ENCODE data around the gene GRK5. TPM values are rescaled to one million over a fixed set of nuclear protein-coding genes. Genes with fewer than 3 reads are reported as not detected.

GRK5 gene
- total RNA-seq, 1 donor from 2014 or later = 68.7 TPM

DNA sequence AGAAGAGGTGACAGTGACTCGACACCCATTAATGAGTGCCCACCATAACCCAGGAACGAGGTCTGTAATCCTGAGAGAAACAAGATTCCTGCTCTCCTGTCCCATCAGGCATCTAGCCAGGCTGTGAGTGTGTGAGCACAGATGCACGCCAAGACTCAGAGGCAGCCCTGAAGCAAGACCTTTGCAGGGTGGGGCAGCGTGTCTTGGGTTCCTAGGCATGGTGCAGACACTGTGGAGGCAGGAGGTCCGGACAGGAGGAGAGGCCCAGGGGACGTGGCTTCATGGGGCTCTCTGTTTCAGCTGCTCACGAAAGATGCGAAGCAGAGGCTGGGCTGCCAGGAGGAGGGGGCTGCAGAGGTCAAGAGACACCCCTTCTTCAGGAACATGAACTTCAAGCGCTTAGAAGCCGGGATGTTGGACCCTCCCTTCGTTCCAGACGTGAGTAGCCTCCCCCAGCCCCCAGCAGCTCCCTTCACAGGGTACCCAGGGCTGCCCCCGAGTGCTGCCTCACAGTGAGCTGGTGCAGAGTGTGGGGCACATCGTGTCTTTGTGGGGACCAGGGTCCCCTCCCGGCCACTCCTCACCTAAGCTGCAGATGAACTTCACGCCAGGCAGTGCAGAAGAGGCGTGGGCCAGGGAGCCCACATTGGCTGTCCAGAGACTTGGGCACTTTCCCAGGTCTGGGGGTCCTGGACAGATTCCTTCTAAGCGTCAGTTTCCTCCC, 240.6 kb downstream of the GRK5 start:
- Histone ChIP-seq H3K9me3 (no peaks in the 10 kb centered on the region), H3K27me3 (ENCODE audit: low read depth) (no peaks in the 10 kb centered on the region), H3K36me3 (peaks cover 81% of the 10 kb centered on the region), H3K4me1 (peaks cover 15% of the 10 kb centered on the region), H3K4me3 (no peak overlapping the region), H3K27ac (no peak overlapping the region)
- TF ChIP-seq, protein P1, sequence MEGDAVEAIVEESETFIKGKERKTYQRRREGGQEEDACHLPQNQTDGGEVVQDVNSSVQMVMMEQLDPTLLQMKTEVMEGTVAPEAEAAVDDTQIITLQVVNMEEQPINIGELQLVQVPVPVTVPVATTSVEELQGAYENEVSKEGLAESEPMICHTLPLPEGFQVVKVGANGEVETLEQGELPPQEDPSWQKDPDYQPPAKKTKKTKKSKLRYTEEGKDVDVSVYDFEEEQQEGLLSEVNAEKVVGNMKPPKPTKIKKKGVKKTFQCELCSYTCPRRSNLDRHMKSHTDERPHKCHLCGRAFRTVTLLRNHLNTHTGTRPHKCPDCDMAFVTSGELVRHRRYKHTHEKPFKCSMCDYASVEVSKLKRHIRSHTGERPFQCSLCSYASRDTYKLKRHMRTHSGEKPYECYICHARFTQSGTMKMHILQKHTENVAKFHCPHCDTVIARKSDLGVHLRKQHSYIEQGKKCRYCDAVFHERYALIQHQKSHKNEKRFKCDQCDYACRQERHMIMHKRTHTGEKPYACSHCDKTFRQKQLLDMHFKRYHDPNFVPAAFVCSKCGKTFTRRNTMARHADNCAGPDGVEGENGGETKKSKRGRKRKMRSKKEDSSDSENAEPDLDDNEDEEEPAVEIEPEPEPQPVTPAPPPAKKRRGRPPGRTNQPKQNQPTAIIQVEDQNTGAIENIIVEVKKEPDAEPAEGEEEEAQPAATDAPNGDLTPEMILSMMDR (IDR thresholded peaks at IDR 0.05) = no peak
- ATAC-seq = no peak
- intact Hi-C loops (cut with DNase I) = no loop called here
- DNase-seq = peak; percentile 35

DNA sequence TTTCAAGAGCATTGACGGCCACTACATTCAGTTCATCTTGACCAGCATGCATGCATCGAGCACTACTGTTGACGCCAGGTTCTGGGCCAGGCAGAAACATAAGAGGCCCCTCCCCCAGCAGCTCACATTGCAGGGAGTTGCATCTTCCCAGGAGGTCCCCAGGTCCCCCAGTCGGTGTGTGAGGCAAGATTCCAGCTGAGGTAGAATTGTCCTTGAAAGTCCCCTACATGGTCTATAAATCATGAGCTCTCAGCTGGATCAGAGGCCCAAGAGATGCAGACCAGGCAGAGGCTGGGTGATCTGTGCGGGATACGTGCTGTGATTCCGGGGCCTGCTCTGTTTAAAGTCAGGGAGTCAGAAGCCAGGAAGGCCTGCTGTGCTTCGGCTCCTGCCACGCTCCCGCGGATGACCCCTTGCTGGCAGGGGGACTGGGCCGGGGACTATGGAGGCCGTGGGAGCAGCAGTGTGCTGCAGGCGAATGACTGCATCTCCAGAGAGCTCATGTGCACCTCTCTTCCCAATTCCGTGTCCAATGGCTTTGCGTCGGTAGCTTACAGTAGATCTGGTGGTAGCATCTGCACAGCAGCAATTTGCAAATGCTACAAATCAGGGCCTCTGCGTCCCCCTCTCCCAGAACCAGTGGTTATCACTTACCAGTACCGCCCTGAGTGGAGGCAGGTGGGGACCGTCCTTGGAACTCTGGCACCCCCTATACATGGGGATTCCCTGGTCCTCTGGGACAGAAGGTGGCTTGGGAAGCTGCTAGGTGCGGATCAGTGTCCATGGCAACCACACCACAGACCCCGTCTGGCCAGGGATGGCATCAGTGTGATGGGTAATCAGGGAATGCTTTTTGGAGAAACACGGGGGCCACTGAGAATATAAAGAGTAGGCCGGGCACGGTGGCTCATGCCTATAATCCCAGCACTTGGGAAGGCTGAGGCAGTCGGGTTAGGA, 241.5 kb downstream of the GRK5 start:
- Histone ChIP-seq H3K4me1 (peaks cover 15% of the 10 kb centered on the region), H3K27ac (peak overlapping the region; percentile 31), H3K27me3 (ENCODE audit: low read depth) (no peaks in the 10 kb centered on the region), H3K4me3 (no peak overlapping the region), H3K36me3 (peaks cover 83% of the 10 kb centered on the region), H3K9me3 (no peaks in the 10 kb centered on the region)
- peak; percentile 34 for DNase-seq
- TF ChIP-seq, protein P1 (IDR thresholded peaks at IDR 0.05) = no peak
- intact Hi-C loops (cut with DNase I) = no loop called here
- ATAC-seq = no peak

DNA sequence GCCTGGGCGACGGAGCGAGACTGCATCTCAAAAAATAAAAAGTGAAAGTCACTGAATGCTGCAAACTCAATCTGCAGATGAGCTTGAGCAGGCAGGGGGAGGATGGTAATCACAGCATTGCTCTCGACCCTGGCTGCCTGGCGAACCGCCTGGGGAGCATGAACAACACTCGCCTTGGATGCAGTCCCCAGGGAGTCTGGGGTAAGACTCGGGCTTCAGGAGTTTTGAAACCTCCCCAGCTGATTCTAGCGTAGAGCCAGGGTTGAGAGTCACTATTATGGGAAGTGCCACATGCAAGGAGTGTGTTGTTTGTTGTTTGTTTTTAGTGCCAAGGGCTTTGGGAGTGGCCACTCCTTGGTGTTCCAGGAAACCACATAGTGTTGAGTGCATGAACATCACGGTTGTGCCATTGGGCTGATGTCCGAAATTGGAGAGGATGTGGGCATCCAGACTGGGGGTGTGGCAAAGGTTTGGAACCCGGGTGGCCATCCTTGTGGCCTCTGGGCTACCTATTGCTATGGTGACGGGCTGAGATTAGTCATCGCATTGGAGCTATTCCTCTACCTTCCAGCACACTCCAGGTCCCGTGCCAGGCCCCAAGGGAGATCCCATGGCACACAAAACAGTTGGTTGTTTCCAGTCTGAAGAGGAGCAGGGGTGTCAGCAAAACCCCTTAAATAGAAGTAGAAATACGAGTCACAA, 242.5 kb downstream of the GRK5 start:
- TF ChIP-seq, protein P1 (IDR thresholded peaks at IDR 0.05) = no peak
- peak overlapping the region; percentile 31 for H3K27ac ChIP-seq

DNA sequence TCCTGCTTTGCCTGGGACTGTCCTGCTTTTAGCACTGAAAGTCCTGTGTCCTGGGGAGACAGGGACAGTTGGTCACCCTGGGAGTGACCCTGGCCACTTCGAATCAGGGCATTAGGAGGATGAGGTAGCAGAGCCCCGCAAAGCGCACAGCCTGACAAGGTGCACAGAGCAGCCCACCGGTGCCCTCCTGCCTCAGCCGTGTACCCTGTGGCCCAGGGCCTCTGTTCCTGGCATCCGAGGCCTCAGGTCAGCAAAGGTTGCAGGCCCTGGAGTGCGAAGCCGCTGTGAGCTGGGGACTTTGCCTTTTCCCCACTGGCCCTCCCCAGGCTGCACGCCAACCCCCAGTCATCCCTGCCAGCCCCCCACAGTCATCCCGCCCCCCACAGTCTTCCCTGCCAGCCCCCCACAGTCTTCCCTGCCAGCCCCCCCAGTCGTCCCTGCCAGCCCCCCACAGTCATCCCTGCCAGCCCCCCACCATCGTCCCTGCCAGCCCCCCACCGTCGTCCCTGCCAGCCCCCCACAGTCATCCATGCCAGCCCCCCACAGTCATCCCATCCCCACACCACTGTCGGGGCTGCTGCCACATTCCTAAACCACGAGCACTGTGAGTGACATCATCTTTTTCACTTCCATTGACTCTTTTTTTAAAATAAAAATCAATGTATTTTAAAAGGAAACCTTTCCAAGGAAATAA, 243.4 kb downstream of the GRK5 start:
- peaks cover 91% of the 10 kb centered on the region for H3K36me3 ChIP-seq
- H3K27ac ChIP-seq = no peak overlapping the region
- no peaks in the 10 kb centered on the region for H3K9me3 ChIP-seq
- peak; percentile 37 for DNase-seq
- H3K27me3 ChIP-seq (ENCODE audit: low read depth) = no peaks in the 10 kb centered on the region
- intact Hi-C loops (cut with DNase I) = no loop called here
- TF ChIP-seq, protein P1 (IDR thresholded peaks at IDR 0.05) = no peak
- H3K4me1 ChIP-seq = peaks cover 4% of the 10 kb centered on the region
- ATAC-seq = no peak
- no peak overlapping the region for H3K4me3 ChIP-seq

More for the DNA sequence above, 242.5 kb downstream of the GRK5 start:
- H3K36me3 ChIP-seq = peaks cover 88% of the 10 kb centered on the region
- H3K27me3 ChIP-seq (ENCODE audit: low read depth) = no peaks in the 10 kb centered on the region
- H3K9me3 ChIP-seq = no peaks in the 10 kb centered on the region
- no peak overlapping the region for H3K4me3 ChIP-seq
- peak; percentile 54 for DNase-seq
- intact Hi-C loops (cut with DNase I) = no loop called here
- ATAC-seq = peak; percentile 67 to 79
- peaks cover 12% of the 10 kb centered on the region for H3K4me1 ChIP-seq
